ENCODE results near the gene HLA-G. TPM values are rescaled to one million over a fixed set of nuclear protein-coding genes. Genes with fewer than 3 reads are reported as not detected.

The HLA-G gene
- total and polyA plus RNA-seq, 8 donors, result 5.1 to 19.5 (median 10.8) TPM

- Histone ChIP-seq H3K36me3 (no peaks in the 10 kb centered on the region), H3K27me3 (peaks cover 0 to 81% of the 10 kb centered on the region in 2 donors), H3K9me3 (no peaks in the 10 kb centered on the region), H3K4me3 (no peak overlapping the region), H3K4me1 (no peaks in the 10 kb centered on the region), H3K27ac (no peak overlapping the region)
- no peak for ATAC-seq
- intact Hi-C loops (cut with DNase I), result no loop called here
- DNase-seq, result no peak
- no peak for TF ChIP-seq CTCF (IDR thresholded peaks at IDR 0.05)
These were observed 34.1 kb downstream of the HLA-G start for GRCh38 chr6:29861521-29862255.

- ATAC-seq, result no peak
These were observed 36.6 kb downstream of the HLA-G start for GRCh38 chr6:29864037-29864810.

DNA sequence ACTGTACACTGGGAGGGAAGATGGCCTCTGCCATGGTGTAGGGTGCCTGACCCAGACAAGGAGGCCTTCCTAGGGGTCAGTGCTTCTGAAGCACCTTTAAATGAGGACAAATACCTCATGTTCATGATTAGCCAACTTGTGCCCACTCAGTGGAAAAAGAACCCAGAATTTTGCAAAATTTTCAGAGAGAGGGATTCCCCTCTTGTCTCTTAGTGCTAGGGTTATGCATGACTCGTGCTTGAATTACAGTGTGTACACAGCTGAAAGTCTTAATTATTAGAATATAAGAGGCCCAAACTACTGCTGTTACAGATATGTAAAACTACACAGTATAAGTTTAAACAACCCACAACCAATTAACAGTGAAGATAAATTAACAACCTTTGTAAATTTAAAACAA, 38.0 kb downstream of the HLA-G start:
- ATAC-seq (no peak), DNase-seq (no peak)
- intact Hi-C loops (cut with DNase I), result no loop called here
- TF ChIP-seq CTCF (IDR thresholded peaks at IDR 0.05), result no peak
- H3K36me3 ChIP-seq, result no peaks in the 10 kb centered on the region
- peaks cover 0 to 72% of the 10 kb centered on the region in 2 donors for H3K27me3 ChIP-seq
- no peaks in the 10 kb centered on the region for H3K9me3 ChIP-seq
- no peak overlapping the region for H3K4me3 ChIP-seq
- H3K27ac ChIP-seq, result no peak overlapping the region
- no peaks in the 10 kb centered on the region for H3K4me1 ChIP-seq

More at GRCh38 chr6:29864037-29864810, 36.6 kb downstream of the HLA-G start:
- Histone ChIP-seq H3K27me3 (peaks cover 0 to 75% of the 10 kb centered on the region in 2 donors), H3K27ac (no peak overlapping the region), H3K4me3 (no peak overlapping the region), H3K36me3 (no peaks in the 10 kb centered on the region), H3K9me3 (no peaks in the 10 kb centered on the region), H3K4me1 (no peaks in the 10 kb centered on the region)
- TF ChIP-seq CTCF (IDR thresholded peaks at IDR 0.05), result no peak
- peak in 2 of 4 donors; percentile 29 to 79 for DNase-seq
- intact Hi-C loops (cut with DNase I), result no loop called here

DNA sequence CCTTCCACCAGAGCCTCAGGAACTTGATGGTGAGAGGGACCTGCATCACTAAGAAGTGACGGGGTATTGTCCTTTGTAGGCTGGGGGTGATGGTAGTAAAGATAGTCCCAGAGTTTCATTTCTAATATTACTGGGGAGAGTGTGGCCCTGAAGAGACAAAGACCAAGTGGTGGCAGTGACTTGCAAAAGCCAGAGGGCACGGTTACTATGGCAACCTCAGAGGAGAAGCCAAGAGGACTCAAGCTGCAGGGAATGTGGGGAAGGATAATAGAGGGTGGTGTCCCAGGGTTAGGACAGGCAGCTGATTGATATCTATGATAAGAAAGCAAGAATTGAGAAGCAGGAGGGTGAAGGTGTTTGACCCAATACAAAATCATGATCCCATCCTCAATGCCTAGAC, 42.5 kb downstream of the HLA-G start:
- no peak overlapping the region for H3K4me3 ChIP-seq
- intact Hi-C loops (cut with DNase I), result no loop called here
- no peaks in the 10 kb centered on the region for H3K36me3 ChIP-seq
- H3K9me3 ChIP-seq, result peaks cover 0 to under 1% of the 10 kb centered on the region in 2 donors
- peaks cover 0 to 27% of the 10 kb centered on the region in 2 donors for H3K27me3 ChIP-seq
- no peaks in the 10 kb centered on the region for H3K4me1 ChIP-seq
- no peak for DNase-seq
- no peak for TF ChIP-seq CTCF (IDR thresholded peaks at IDR 0.05)
- H3K27ac ChIP-seq, result no peak overlapping the region
- ATAC-seq, result no peak

GRCh38 chr6:29872791-29873190, 45.2 kb downstream of the HLA-G start:
- H3K9me3 ChIP-seq, result peaks cover 0 to 14% of the 10 kb centered on the region in 2 donors
- intact Hi-C loops (cut with DNase I), result no loop called here
- no peaks in the 10 kb centered on the region for H3K4me1 ChIP-seq
- no peak overlapping the region for H3K27ac ChIP-seq
- TF ChIP-seq CTCF (IDR thresholded peaks at IDR 0.05), result no peak
- H3K36me3 ChIP-seq, result no peaks in the 10 kb centered on the region
- ATAC-seq (peak; percentile 66), DNase-seq (no peak)
- H3K27me3 ChIP-seq, result peaks cover 0 to 3% of the 10 kb centered on the region in 2 donors
- no peak overlapping the region for H3K4me3 ChIP-seq

All from left lung (tissue), 10 donors.